SU-DHL-6 (cell line): Measurements from ENCODE around the gene SUCLG2.

Experiments
- EZH2phosphoT487 ChIP-seq: fragments of 200-600 bp; sonication (generic), shearing (Covaris generic); conservative IDR thresholded peaks from 2 replicates; pipeline ENCODE4 v1.6.1; 2018; ENCODE audit warnings: mild to moderate bottlenecking, antibody characterized with exemption, low read length, moderate library complexity, mixed read lengths
- TF ChIP-seq, protein P1 (sequence below): fragments of 200-600 bp; sonication (generic); IDR thresholded peaks from one replicate; pipeline ENCODE4 v1.5.1; 2017; ENCODE audit warnings: antibody characterized with exemption, mild to moderate bottlenecking, low read length, moderate library complexity; ENCODE audit not compliant: insufficient read depth, poor library complexity, severe bottlenecking

DNA sequence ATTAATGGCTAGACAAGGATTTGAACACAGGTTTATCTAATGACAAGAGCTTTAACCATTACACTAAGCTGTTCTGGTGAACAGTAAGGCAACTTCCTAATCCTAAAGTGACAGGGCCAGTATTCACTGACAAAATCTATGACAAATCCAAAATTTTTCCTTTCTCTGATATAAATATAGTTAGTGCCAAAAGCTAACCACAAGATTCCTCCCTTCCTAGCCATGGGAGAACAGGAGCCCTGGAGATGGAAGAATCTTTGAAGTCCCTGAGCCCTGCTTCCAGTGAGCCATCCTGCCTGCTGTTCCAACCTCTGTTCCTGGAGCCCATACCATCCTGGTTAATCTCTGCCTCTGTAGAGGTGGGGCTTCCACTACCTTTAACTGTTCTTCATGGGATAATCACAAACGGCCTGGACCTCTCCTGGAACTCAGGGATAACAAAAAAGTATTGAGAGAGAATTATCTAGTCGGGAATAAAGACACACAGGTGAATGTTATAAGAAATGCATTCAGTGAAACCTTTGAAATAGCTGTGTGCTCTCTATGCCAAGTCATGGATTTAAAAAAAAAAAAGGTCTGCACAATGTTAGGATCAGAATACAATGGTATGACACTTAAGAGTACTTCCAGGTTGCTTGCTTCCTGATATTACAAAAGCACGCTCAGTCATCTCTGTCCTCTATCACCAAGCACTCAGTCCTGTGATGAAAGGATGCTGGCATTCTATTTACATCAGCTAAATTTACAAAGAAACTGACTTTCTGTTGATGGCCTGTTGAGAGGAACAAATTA, 235.8 kb downstream of the SUCLG2 start:
- TF ChIP-seq, protein P1, sequence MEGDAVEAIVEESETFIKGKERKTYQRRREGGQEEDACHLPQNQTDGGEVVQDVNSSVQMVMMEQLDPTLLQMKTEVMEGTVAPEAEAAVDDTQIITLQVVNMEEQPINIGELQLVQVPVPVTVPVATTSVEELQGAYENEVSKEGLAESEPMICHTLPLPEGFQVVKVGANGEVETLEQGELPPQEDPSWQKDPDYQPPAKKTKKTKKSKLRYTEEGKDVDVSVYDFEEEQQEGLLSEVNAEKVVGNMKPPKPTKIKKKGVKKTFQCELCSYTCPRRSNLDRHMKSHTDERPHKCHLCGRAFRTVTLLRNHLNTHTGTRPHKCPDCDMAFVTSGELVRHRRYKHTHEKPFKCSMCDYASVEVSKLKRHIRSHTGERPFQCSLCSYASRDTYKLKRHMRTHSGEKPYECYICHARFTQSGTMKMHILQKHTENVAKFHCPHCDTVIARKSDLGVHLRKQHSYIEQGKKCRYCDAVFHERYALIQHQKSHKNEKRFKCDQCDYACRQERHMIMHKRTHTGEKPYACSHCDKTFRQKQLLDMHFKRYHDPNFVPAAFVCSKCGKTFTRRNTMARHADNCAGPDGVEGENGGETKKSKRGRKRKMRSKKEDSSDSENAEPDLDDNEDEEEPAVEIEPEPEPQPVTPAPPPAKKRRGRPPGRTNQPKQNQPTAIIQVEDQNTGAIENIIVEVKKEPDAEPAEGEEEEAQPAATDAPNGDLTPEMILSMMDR, result no peak
- TF ChIP-seq EZH2phosphoT487, result no peak
